GM18867 (cell line): ENCODE data around the gene ATP4B.
"Not testable (repeated sequence)": the region's sequence is repeated elsewhere in the genome, so short reads cannot be mapped to it uniquely, and the experiment has no call there.

Experiments used
- ATAC-seq: cut with Tn5 transposase; IDR thresholded peaks from one replicate; pipeline ENCODE4 v1.9.1; 2021; ENCODE audit warnings: mild to moderate bottlenecking, moderate library complexity; ENCODE audit not compliant: unreplicated experiment

The ATP4B gene

DNA sequence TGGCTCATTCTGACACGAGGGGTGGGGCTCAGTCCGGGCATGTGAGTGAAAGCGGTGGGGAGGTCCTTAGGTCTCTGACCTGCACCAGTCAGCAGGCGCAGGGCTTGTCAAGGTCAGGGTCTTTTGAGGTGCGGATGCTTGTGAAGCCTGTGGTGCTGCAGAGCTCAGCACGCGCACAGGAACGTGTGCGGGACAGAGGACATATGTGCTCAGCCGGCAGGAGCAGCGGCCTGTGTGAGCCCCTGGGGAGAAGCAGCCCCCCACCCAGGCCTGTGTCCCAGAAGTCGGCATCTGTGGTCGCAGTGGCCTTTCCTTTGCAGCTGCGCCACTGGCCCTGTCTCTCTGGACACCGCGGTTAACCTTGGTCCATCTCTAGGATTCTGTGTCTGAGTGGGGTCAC, 30.9 kb downstream of the ATP4B start:
- ATAC-seq, result no peak

- ATAC-seq, result no peak
Measured at GRCh38 chr13:113625965-113626721, 31.9 kb downstream of the ATP4B start.

DNA sequence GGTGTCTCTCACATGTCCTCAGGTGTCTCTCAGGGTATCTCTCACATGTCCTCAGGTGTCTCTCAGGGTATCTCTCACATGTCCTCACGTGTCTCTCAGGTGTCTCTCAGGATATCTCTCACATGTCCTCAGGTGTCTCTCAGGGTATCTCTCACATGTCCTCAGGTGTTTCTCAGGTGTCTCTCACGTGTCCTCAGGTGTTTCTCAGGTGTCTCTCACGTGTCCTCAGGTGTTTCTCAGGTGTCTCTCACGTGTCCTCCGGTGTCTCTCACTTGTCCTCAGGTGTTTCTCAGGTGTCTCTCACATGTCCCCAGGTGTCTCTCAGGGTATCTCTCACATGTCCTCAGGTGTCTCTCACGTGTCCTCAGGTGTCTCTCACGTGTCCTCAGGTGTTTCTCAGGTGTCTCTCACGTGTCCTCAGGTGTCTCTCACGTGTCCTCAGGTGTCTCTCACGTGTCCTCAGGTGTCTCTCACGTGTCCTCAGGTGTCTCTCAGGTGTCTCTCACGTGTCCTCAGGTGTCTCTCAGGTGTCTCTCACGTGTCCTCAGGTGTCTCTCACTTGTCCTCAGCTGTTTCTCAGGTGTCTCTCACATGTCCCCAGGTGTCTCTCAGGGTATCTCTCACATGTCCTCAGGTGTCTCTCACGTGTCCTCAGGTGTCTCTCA, 33.2 kb downstream of the ATP4B start:
- not testable (repeated sequence) for ATAC-seq

DNA sequence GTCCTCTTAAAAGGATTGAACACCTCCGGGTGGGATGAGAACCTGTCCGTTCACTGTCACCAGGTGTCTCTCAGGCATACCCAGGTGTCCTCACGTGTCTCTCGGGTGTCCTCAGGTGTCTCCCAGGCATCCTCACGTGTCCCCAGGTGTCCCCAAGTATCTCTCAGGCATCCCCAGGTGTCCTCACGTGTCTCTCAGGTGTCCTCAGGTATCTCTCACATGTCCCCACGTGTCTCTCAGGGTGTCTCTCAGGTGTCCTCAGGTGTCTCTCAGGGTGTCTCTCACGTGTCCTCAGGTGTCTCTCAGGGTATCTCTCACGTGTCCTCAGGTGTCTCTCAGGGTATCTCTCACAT, 33.8 kb downstream of the ATP4B start:
- ATAC-seq, result no peak

- ATAC-seq, result no peak
Measured at GRCh38 chr13:113623491-113624234, 34.3 kb downstream of the ATP4B start.

DNA sequence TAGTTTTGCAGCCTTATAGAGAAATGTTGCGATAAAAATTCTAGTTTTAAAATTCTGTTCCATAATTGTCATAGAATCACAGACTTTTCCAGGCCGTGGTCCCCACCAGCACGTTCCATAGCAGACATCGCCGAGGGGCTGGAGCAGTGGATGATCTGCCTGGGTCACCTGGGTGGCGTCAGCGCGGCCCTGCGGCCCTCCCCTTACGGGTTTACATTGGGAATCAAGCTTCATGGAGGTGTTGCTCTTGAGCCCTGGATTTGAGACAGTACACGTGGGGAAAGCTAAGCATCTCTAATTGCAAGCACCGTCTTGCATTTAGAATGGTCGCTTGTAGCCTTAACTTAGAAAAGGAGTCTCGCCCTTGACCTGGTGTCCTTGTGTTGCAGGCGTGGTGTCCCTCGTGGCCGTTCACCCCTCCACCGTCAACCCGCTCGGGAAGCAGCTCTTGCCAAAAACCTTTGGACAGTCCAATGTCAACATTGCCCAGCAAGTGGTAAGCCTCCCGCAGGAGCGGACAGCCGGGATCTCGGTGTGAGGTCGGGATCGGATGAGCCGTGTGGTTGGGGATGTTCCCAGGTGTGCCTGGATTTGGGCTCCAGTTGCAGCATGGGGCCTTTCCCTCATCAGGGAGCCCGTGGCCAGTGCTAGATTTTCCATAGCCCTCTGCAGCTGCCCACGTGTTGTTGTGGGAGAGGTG, 35.1 kb downstream of the ATP4B start:
- no peak for ATAC-seq

DNA sequence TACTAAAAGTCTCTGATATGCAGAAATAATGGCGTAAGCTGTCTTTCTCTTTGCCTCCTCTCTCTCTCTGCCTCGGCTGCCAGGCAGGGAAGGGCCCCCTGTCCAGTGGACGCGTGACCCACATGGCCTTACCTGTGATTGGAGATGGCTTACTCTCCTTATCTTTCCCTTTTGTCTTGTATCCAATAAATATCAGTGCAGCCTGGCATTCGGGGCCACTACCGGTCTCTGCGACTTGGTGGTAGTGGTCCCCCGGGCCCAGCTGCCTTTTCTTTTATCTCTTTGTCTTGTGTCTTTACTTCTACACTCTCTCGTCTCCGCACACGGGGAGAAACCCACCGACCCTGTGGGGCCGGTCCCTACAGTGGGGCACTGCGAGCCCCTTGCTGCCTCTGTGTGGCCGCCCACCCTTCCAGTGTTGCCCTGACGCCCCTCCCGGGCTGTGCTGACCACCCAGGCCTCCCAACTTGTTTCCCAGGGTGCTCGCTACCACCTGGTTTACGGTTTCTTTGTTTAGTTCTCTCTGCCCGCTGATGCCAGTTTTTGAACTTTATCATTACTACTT, 35.9 kb downstream of the ATP4B start:
- not testable (repeated sequence) for ATAC-seq

DNA sequence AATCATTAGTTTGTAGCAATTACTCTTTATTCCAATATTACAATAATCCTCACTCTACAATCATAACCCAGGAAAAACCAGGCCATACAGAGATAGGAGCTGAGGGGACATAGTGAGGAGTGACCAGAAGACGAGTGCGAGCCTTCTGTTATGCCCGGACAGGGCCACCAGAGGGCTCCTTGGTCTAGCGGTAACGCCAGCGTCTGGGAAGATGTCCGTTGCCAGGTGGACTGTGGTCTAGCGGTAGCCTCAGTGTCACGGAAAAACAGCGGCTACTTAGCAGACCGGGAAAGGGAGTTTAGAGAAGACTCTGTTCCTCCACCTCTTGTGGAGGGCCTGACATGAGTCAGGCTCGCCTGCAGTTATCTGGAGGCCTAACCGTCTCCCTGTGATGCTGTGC, 36.5 kb downstream of the ATP4B start:
- not testable (repeated sequence) for ATAC-seq

- no peak for ATAC-seq
Measured at GRCh38 chr13:113621046-113621445, 37.0 kb downstream of the ATP4B start.

- no peak for ATAC-seq
Measured at GRCh38 chr13:113620036-113620796, 37.8 kb downstream of the ATP4B start.

- ATAC-seq, result no peak
Measured at GRCh38 chr13:113618455-113618854, 39.5 kb downstream of the ATP4B start.

DNA sequence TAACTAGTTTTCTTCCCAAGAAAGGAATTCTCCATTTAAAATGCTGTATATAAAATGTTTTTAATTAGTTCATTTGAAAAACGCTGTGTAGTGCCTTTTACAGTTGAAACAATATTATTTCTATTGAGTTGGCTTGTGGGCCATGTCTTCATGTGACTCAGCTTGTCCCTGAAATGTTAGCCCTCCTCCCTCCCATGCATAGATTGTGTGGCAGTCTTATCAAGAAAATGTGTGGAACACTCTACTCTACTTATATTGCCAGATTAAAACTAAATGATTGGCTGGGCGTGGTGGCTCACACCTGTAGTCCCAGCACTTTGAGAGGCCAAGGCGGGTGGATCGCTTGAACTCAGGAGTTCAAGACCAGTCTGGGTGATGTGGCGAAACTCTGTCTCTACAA, 40.0 kb downstream of the ATP4B start:
- ATAC-seq, result no peak

GRCh38 chr13:113616991-113617749, 40.8 kb downstream of the ATP4B start:
- ATAC-seq, result no peak

DNA sequence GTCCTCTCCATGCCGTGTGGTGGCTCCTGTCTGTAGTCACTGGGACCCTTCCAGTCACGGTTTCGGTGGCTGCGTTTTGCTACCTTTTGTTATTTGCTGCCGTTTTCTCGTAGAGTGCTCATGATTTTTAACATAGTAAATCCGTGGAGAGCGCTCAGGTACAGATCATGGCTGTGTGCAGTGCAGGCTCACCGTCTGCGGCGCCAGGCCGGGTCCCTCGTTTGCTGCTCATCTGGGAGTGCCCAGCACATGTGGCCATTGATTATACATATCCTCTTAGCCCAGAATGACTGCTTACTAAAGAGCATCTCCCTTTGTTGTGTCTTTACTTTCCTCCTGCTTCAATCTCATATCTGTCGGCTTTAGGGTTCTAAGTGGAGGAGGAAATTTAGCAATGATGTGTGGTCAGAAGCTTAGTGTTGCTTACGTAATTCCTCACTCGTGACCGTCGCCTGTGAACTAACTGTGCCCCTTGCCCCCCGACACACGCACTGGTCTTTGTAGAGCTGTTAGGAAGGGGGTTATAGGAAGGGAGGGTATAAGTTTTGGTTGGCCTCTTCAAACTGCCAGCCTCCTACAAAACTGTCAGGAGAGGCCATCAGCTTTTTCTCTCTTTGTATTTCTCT, 41.6 kb downstream of the ATP4B start:
- ATAC-seq, result no peak

- ATAC-seq, result no peak
Measured at GRCh38 chr13:113613789-113614379, 44.1 kb downstream of the ATP4B start.

- no peak for ATAC-seq
Measured at GRCh38 chr13:113612607-113613006, 45.4 kb downstream of the ATP4B start.

DNA sequence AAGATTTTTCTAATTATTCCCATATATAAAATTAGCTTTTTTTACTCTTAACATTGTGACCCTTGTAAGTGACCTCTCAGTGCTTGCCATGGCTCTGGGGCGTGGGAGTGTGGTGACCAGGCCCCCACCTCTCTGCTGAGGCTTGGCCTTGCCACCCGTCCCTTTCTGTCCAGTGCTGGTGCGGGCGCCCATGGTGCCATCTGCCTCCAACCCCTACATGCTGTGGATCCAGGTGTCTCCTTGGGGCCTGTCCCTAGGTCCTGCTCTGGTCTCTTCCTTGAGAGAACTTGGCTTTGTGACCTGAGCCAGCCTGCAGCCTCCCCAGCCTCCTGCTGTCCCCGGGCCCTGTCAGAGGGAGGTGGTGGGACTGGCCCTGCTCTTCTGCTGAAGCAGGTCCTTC, 46.0 kb downstream of the ATP4B start:
- no peak for ATAC-seq

GRCh38 chr13:113610266-113610665, 47.7 kb downstream of the ATP4B start:
- ATAC-seq, result no peak

GRCh38 chr13:113609616-113610015, 48.4 kb downstream of the ATP4B start:
- no peak for ATAC-seq
